ENCODE measurements around the gene YIF1B. TPM values are rescaled to one million over a fixed set of nuclear protein-coding genes. Genes with fewer than 3 reads are reported as not detected.
A peak's percentile ranks its signal among the peaks of the same experiment; 100 is the strongest.

YIF1B gene
- total and polyA plus RNA-seq, 4 donors: 19.5 to 75.9 (median 25.4) TPM

- H3K36me3 ChIP-seq (ENCODE audit: control insufficient read depth in 1 of 2, insufficient read depth in 2 of 2, low read length in 1 of 2): peaks cover 0 to 2% of the 10 kb centered on the region in 2 donors
- intact Hi-C loops (cut with DNase I): no loop called here
- DNase-seq (no peak), ATAC-seq (ENCODE audit: low FRiP score) (peak; percentile 39)
- 2 to 6% methylated on average over 5 of the region's 5 CpGs for WGBS, 2 donors
- H3K4me1 ChIP-seq (ENCODE audit: control insufficient read depth in 1 of 2, insufficient read depth in 2 of 2, low read length in 2 of 2): peaks cover 0 to 3% of the 10 kb centered on the region in 2 donors
- H3K9me3 ChIP-seq (ENCODE audit: control insufficient read depth, low read length): no peaks in the 10 kb centered on the region
- H3K27ac ChIP-seq (ENCODE audit: low read depth in 1 of 2, low read length in 2 of 2): peak overlapping the region; percentile 70 to 93
- no peaks in the 10 kb centered on the region for H3K27me3 ChIP-seq (ENCODE audit: control insufficient read depth in 1 of 2, insufficient read depth in 2 of 2, low read length in 1 of 2)
- peak overlapping the region in 1 of 2 donors; percentile 39 for H3K4me3 ChIP-seq (ENCODE audit: low read length in 2 of 2)
These were observed 38.2 kb downstream of the YIF1B start for GRCh38 chr19:38277549-38277948.

- ATAC-seq (ENCODE audit: low FRiP score) (no peak), DNase-seq (no peak)
- peaks cover 0 to 2% of the 10 kb centered on the region in 2 donors for H3K36me3 ChIP-seq (ENCODE audit: control insufficient read depth in 1 of 2, insufficient read depth in 2 of 2, low read length in 1 of 2)
- no peaks in the 10 kb centered on the region for H3K9me3 ChIP-seq (ENCODE audit: control insufficient read depth, low read length)
- H3K4me3 ChIP-seq (ENCODE audit: low read length in 2 of 2): no peak overlapping the region
- peaks cover 0 to 3% of the 10 kb centered on the region in 2 donors for H3K4me1 ChIP-seq (ENCODE audit: control insufficient read depth in 1 of 2, insufficient read depth in 2 of 2, low read length in 2 of 2)
- H3K27ac ChIP-seq (ENCODE audit: low read depth in 1 of 2, low read length in 2 of 2): peak overlapping the region; percentile 89 to 93
- no peaks in the 10 kb centered on the region for H3K27me3 ChIP-seq (ENCODE audit: control insufficient read depth in 1 of 2, insufficient read depth in 2 of 2, low read length in 1 of 2)
- 84 to 85% methylated on average over 7 of the region's 7 CpGs for WGBS, 2 donors
- intact Hi-C loops (cut with DNase I): no loop called here
These were observed 38.7 kb downstream of the YIF1B start for GRCh38 chr19:38276942-38277517.

GRCh38 chr19:38274739-38275138, 41.0 kb downstream of the YIF1B start:
- no peak for ATAC-seq (ENCODE audit: low FRiP score)
- intact Hi-C loops (cut with DNase I): no loop called here
- Histone ChIP-seq H3K9me3 (ENCODE audit: control insufficient read depth, low read length) (no peaks in the 10 kb centered on the region), H3K4me3 (ENCODE audit: low read length in 2 of 2) (no peak overlapping the region), H3K27ac (ENCODE audit: low read depth in 1 of 2, low read length in 2 of 2) (peak overlapping the region in 1 of 2 donors; percentile 83), H3K4me1 (ENCODE audit: control insufficient read depth in 1 of 2, insufficient read depth in 2 of 2, low read length in 2 of 2) (peaks cover 5 to 9% of the 10 kb centered on the region in 2 donors), H3K27me3 (ENCODE audit: control insufficient read depth in 1 of 2, insufficient read depth in 2 of 2, low read length in 1 of 2) (no peaks in the 10 kb centered on the region), H3K36me3 (ENCODE audit: control insufficient read depth in 1 of 2, insufficient read depth in 2 of 2, low read length in 1 of 2) (no peaks in the 10 kb centered on the region)
- DNase-seq: no peak
- 25 to 41% methylated on average over 9 of the region's 9 CpGs for WGBS, 2 donors

- no peaks in the 10 kb centered on the region for H3K36me3 ChIP-seq (ENCODE audit: control insufficient read depth in 1 of 2, insufficient read depth in 2 of 2, low read length in 1 of 2)
- no peak overlapping the region for H3K4me3 ChIP-seq (ENCODE audit: low read length in 2 of 2)
- no peaks in the 10 kb centered on the region for H3K27me3 ChIP-seq (ENCODE audit: control insufficient read depth in 1 of 2, insufficient read depth in 2 of 2, low read length in 1 of 2)
- WGBS, 2 donors: 82 to 91% methylated on average over 2 of the region's 2 CpGs
- ATAC-seq (ENCODE audit: low FRiP score) (no peak), DNase-seq (no peak)
- peaks cover 5 to 9% of the 10 kb centered on the region in 2 donors for H3K4me1 ChIP-seq (ENCODE audit: control insufficient read depth in 1 of 2, insufficient read depth in 2 of 2, low read length in 2 of 2)
- intact Hi-C loops (cut with DNase I): no loop called here
- peak overlapping the region in 1 of 2 donors; percentile 43 for H3K27ac ChIP-seq (ENCODE audit: low read depth in 1 of 2, low read length in 2 of 2)
- no peaks in the 10 kb centered on the region for H3K9me3 ChIP-seq (ENCODE audit: control insufficient read depth, low read length)
These were observed 42.2 kb downstream of the YIF1B start for GRCh38 chr19:38273499-38273898.

- intact Hi-C loops (cut with DNase I): no loop called here
- Histone ChIP-seq H3K9me3 (ENCODE audit: control insufficient read depth, low read length) (no peaks in the 10 kb centered on the region), H3K27ac (ENCODE audit: low read depth in 1 of 2, low read length in 2 of 2) (peak overlapping the region in 1 of 2 donors; percentile 58), H3K27me3 (ENCODE audit: control insufficient read depth in 1 of 2, insufficient read depth in 2 of 2, low read length in 1 of 2) (no peaks in the 10 kb centered on the region), H3K4me3 (ENCODE audit: low read length in 2 of 2) (no peak overlapping the region), H3K4me1 (ENCODE audit: control insufficient read depth in 1 of 2, insufficient read depth in 2 of 2, low read length in 2 of 2) (peaks cover 5 to 9% of the 10 kb centered on the region in 2 donors), H3K36me3 (ENCODE audit: control insufficient read depth in 1 of 2, insufficient read depth in 2 of 2, low read length in 1 of 2) (no peaks in the 10 kb centered on the region)
- ATAC-seq (ENCODE audit: low FRiP score): no peak
- no peak for DNase-seq
- WGBS, 2 donors: 11 to 13% methylated on average over 5 of the region's 5 CpGs
These were observed 45.1 kb downstream of the YIF1B start for GRCh38 chr19:38270587-38271167.

GRCh38 chr19:38268539-38268938, 47.2 kb downstream of the YIF1B start:
- no peaks in the 10 kb centered on the region for H3K9me3 ChIP-seq (ENCODE audit: control insufficient read depth, low read length)
- WGBS, 2 donors: 35 to 47% methylated on average over 8 of the region's 8 CpGs
- DNase-seq (no peak), ATAC-seq (ENCODE audit: low FRiP score) (no peak)
- intact Hi-C loops (cut with DNase I): loop anchor here (5.0 kb wide), 2 partner anchors 49 to 54 kb away; partner anchors contain the start of genes KCNK6 (in 1 of the 2) and YIF1B (in 1 of the 2)
- H3K36me3 ChIP-seq (ENCODE audit: control insufficient read depth in 1 of 2, insufficient read depth in 2 of 2, low read length in 1 of 2): no peaks in the 10 kb centered on the region
- H3K4me3 ChIP-seq (ENCODE audit: low read length in 2 of 2): no peak overlapping the region
- peaks cover 5 to 9% of the 10 kb centered on the region in 2 donors for H3K4me1 ChIP-seq (ENCODE audit: control insufficient read depth in 1 of 2, insufficient read depth in 2 of 2, low read length in 2 of 2)
- peak overlapping the region in 1 of 2 donors; percentile 95 for H3K27ac ChIP-seq (ENCODE audit: low read depth in 1 of 2, low read length in 2 of 2)
- H3K27me3 ChIP-seq (ENCODE audit: control insufficient read depth in 1 of 2, insufficient read depth in 2 of 2, low read length in 1 of 2): no peaks in the 10 kb centered on the region

GRCh38 chr19:38267761-38268483, 47.8 kb downstream of the YIF1B start:
- intact Hi-C loops (cut with DNase I): loop anchor here (5.0 kb wide), 2 partner anchors 49 to 54 kb away; partner anchors contain the start of genes KCNK6 (in 1 of the 2) and YIF1B (in 1 of the 2)
- Histone ChIP-seq H3K27me3 (ENCODE audit: control insufficient read depth in 1 of 2, insufficient read depth in 2 of 2, low read length in 1 of 2) (no peaks in the 10 kb centered on the region), H3K36me3 (ENCODE audit: control insufficient read depth in 1 of 2, insufficient read depth in 2 of 2, low read length in 1 of 2) (no peaks in the 10 kb centered on the region), H3K27ac (ENCODE audit: low read depth in 1 of 2, low read length in 2 of 2) (peak overlapping the region; percentile 40 to 95), H3K9me3 (ENCODE audit: control insufficient read depth, low read length) (no peaks in the 10 kb centered on the region), H3K4me3 (ENCODE audit: low read length in 2 of 2) (no peak overlapping the region), H3K4me1 (ENCODE audit: control insufficient read depth in 1 of 2, insufficient read depth in 2 of 2, low read length in 2 of 2) (peaks cover 5 to 9% of the 10 kb centered on the region in 2 donors)
- ATAC-seq (ENCODE audit: low FRiP score) (no peak), DNase-seq (no peak)
- 27 to 31% methylated on average over 12 of the region's 12 CpGs for WGBS, 2 donors

GRCh38 chr19:38266981-38267597, 48.7 kb downstream of the YIF1B start:
- DNase-seq (no peak), ATAC-seq (ENCODE audit: low FRiP score) (no peak)
- H3K4me1 ChIP-seq (ENCODE audit: control insufficient read depth in 1 of 2, insufficient read depth in 2 of 2, low read length in 2 of 2): peaks cover 5 to 9% of the 10 kb centered on the region in 2 donors
- peak overlapping the region; percentile 3 to 95 for H3K27ac ChIP-seq (ENCODE audit: low read depth in 1 of 2, low read length in 2 of 2)
- WGBS, 2 donors: 32 to 36% methylated on average over 12 of the region's 12 CpGs
- no peak overlapping the region for H3K4me3 ChIP-seq (ENCODE audit: low read length in 2 of 2)
- no peaks in the 10 kb centered on the region for H3K27me3 ChIP-seq (ENCODE audit: control insufficient read depth in 1 of 2, insufficient read depth in 2 of 2, low read length in 1 of 2)
- H3K9me3 ChIP-seq (ENCODE audit: control insufficient read depth, low read length): no peaks in the 10 kb centered on the region
- intact Hi-C loops (cut with DNase I): loop anchor here (5.0 kb wide), 2 partner anchors 50 to 55 kb away; partner anchors contain the start of genes KCNK6 (in 1 of the 2) and YIF1B (in 1 of the 2)
- no peaks in the 10 kb centered on the region for H3K36me3 ChIP-seq (ENCODE audit: control insufficient read depth in 1 of 2, insufficient read depth in 2 of 2, low read length in 1 of 2)
